Neural cell (in vitro differentiated cells): Measurements from ENCODE around the gene FGF10. TPM values are rescaled to one million over a fixed set of nuclear protein-coding genes. Genes with fewer than 3 reads are reported as not detected.

Source experiments
- H2AFZ ChIP-seq: fragments of 200-600, 300-800 bp; sonication (generic), shearing (Covaris generic); 2 replicates; pipeline ENCODE4 v1.6.0; 2014; ENCODE audit warnings: low read depth, mild to moderate bottlenecking, antibody characterized with exemption, low read length, moderate library complexity
- H3F3A ChIP-seq: fragments of 200-600 bp; shearing (Covaris generic); 2 replicates; pipeline ENCODE4 v1.6.1; 2016; ENCODE audit warnings: mild to moderate bottlenecking, moderate library complexity, mixed read lengths, antibody characterized with exemption, low read length; ENCODE audit not compliant: insufficient read depth, poor library complexity, severe bottlenecking
- H3K27ac ChIP-seq: fragments of 200-600, 300-800 bp; sonication (generic), shearing (Covaris generic); 2 replicates; pipeline ENCODE4 v1.5.1; 2014; ENCODE audit warnings: mild to moderate bottlenecking, low read length, moderate library complexity
- H3K27me3 ChIP-seq: fragments of 300-800, 200-600 bp; sonication (generic), shearing (Covaris generic); 2 replicates; pipeline ENCODE4 v1.6.0; 2014; ENCODE audit warnings: mild to moderate bottlenecking, low read depth, low read length, moderate library complexity; ENCODE audit not compliant: insufficient read depth
- H3K36me3 ChIP-seq: fragments of 300-800, 200-600 bp; sonication (generic), shearing (Covaris generic); 2 replicates; pipeline ENCODE4 v1.5.1; 2014; ENCODE audit warnings: mild to moderate bottlenecking, antibody characterized with exemption, low read length, moderate library complexity; ENCODE audit not compliant: insufficient read depth
- H3K4me2 ChIP-seq: fragments of 300-800, 200-600 bp; sonication (generic), shearing (Covaris generic); 2 replicates; pipeline ENCODE4 v1.6.0; 2014; ENCODE audit warnings: mild to moderate bottlenecking, low read length
- H3K4me3 ChIP-seq: fragments of 300-800, 200-600 bp; sonication (generic), shearing (Covaris generic); 2 replicates; pipeline ENCODE4 v1.5.1; 2014; ENCODE audit warnings: mild to moderate bottlenecking, low read length, moderate library complexity
- H3K79me2 ChIP-seq: fragments of 200-600 bp; shearing (Covaris generic); replicated peaks from 2 replicates; pipeline ENCODE4 v1.6.0; 2014; ENCODE audit warnings: mild to moderate bottlenecking, low read length, moderate library complexity; ENCODE audit not compliant: insufficient read depth
- H3K9ac ChIP-seq: fragments of 300-800, 200-600 bp; sonication (generic), shearing (Covaris generic); 2 replicates; pipeline ENCODE4 v1.6.1; 2016; ENCODE audit warnings: mild to moderate bottlenecking, low read length, mixed read lengths
- H3K9me2 ChIP-seq: fragments of 200-600 bp; shearing (Covaris generic); 2 replicates; pipeline ENCODE4 v1.6.1; 2016; ENCODE audit warnings: mild to moderate bottlenecking, low read length, mixed read lengths; ENCODE audit not compliant: insufficient read depth
- H3K9me3 ChIP-seq: fragments of 200-600, 300-800 bp; sonication (generic), shearing (Covaris generic); 2 replicates; pipeline ENCODE4 v1.6.1; 2016; ENCODE audit warnings: mild to moderate bottlenecking, mixed run types, low read length, moderate library complexity, mixed read lengths
- H4K20me1 ChIP-seq: fragments of 200-600 bp; shearing (Covaris generic); 2 replicates; pipeline ENCODE4 v1.6.1; 2016; ENCODE audit warnings: mild to moderate bottlenecking, mixed run types; ENCODE audit not compliant: insufficient read depth
- EP300 ChIP-seq: fragments of 450-650 bp; conservative IDR thresholded peaks from 2 replicates; pipeline ENCODE4 v1.6.1; 2014; ENCODE audit warnings: antibody characterized with exemption, mild to moderate bottlenecking, moderate library complexity; ENCODE audit not compliant: poor library complexity, severe bottlenecking
- EZH2 ChIP-seq: fragments of 200-600, 300-800 bp; shearing (Covaris generic), sonication (generic); IDR thresholded peaks from 2 replicates; pipeline ENCODE4 v1.6.1; 2014; ENCODE audit warnings: antibody characterized with exemption, low read length, borderline replicate concordance, mild to moderate bottlenecking; ENCODE audit not compliant: insufficient read depth, poor library complexity, severe bottlenecking
- MXI1 ChIP-seq: fragments of 450-650 bp; conservative IDR thresholded peaks from 2 replicates; pipeline ENCODE4 v1.6.1; 2014; ENCODE audit warnings: antibody characterized with exemption, mild to moderate bottlenecking; ENCODE audit not compliant: poor library complexity, severe bottlenecking
- POLR2AphosphoS5 ChIP-seq: IDR thresholded peaks from 2 replicates; pipeline ENCODE4 v1.6.1; 2012
- RAD21 ChIP-seq: fragments of 450-650 bp; conservative IDR thresholded peaks from 2 replicates; pipeline ENCODE4 v1.6.1; 2014; ENCODE audit warnings: antibody characterized with exemption, mild to moderate bottlenecking, moderate library complexity
- SMC3 ChIP-seq: fragments of 450-650 bp; conservative IDR thresholded peaks from 2 replicates; pipeline ENCODE4 v1.6.1; 2014; ENCODE audit warnings: antibody characterized with exemption, mild to moderate bottlenecking, moderate library complexity; ENCODE audit not compliant: poor library complexity
- TAF1 ChIP-seq: IDR thresholded peaks from 2 replicates; pipeline ENCODE4 v1.6.1; 2012; ENCODE audit warnings: low read depth
- polyA plus RNA-seq: library from polyadenylated mRNA; depleted of rRNA; stranded (reverse); fragments of >200 nt; gene quantifications from 2 replicates; pipeline ENCODE4 v1.2.3, GENCODE V29; 2014
- TF ChIP-seq, protein P1 (sequence below): IDR thresholded peaks from 2 replicates; pipeline ENCODE4 v1.6.1; 2012; ENCODE audit warnings: borderline replicate concordance
- TF ChIP-seq, protein P2 (sequence below): fragments of 450-650 bp; IDR thresholded peaks from 2 replicates; pipeline ENCODE4 v1.5.1; 2014; ENCODE audit warnings: antibody characterized with exemption, mild to moderate bottlenecking, moderate library complexity; ENCODE audit not compliant: poor library complexity, severe bottlenecking

FGF10 gene
- polyA plus RNA-seq, 1 donor from 2014 or later, result not detected

DNA sequence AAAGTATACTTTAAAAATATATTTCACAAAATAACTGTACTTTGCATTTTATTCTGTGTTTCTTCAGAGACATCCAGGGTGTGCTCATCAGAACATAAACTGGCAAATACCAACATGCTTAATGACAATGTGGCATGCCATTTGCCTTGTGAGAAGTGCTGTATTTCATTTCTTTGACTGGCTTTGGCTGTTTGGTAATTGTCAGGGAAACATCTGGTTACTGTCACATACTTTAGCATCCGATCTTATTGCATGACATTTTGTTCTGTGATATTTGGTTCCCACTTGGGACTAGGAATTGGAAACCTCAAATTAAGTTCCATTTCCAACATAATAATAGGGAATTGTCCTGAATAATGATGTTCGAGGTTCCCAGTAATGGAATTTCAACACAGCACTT, 96.5 kb downstream of the FGF10 start:
- no peaks in the 10 kb centered on the region for H3K27me3 ChIP-seq
- no peak overlapping the region for H2AFZ ChIP-seq
- TF ChIP-seq TAF1, result no peak
- TF ChIP-seq, protein P1, sequence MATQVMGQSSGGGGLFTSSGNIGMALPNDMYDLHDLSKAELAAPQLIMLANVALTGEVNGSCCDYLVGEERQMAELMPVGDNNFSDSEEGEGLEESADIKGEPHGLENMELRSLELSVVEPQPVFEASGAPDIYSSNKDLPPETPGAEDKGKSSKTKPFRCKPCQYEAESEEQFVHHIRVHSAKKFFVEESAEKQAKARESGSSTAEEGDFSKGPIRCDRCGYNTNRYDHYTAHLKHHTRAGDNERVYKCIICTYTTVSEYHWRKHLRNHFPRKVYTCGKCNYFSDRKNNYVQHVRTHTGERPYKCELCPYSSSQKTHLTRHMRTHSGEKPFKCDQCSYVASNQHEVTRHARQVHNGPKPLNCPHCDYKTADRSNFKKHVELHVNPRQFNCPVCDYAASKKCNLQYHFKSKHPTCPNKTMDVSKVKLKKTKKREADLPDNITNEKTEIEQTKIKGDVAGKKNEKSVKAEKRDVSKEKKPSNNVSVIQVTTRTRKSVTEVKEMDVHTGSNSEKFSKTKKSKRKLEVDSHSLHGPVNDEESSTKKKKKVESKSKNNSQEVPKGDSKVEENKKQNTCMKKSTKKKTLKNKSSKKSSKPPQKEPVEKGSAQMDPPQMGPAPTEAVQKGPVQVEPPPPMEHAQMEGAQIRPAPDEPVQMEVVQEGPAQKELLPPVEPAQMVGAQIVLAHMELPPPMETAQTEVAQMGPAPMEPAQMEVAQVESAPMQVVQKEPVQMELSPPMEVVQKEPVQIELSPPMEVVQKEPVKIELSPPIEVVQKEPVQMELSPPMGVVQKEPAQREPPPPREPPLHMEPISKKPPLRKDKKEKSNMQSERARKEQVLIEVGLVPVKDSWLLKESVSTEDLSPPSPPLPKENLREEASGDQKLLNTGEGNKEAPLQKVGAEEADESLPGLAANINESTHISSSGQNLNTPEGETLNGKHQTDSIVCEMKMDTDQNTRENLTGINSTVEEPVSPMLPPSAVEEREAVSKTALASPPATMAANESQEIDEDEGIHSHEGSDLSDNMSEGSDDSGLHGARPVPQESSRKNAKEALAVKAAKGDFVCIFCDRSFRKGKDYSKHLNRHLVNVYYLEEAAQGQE, result no peak
- TF ChIP-seq MXI1, result no peak
- no peak for TF ChIP-seq POLR2AphosphoS5
- no peak for TF ChIP-seq SMC3
- TF ChIP-seq RAD21, result no peak
- TF ChIP-seq, protein P2, sequence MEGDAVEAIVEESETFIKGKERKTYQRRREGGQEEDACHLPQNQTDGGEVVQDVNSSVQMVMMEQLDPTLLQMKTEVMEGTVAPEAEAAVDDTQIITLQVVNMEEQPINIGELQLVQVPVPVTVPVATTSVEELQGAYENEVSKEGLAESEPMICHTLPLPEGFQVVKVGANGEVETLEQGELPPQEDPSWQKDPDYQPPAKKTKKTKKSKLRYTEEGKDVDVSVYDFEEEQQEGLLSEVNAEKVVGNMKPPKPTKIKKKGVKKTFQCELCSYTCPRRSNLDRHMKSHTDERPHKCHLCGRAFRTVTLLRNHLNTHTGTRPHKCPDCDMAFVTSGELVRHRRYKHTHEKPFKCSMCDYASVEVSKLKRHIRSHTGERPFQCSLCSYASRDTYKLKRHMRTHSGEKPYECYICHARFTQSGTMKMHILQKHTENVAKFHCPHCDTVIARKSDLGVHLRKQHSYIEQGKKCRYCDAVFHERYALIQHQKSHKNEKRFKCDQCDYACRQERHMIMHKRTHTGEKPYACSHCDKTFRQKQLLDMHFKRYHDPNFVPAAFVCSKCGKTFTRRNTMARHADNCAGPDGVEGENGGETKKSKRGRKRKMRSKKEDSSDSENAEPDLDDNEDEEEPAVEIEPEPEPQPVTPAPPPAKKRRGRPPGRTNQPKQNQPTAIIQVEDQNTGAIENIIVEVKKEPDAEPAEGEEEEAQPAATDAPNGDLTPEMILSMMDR, result no peak

DNA sequence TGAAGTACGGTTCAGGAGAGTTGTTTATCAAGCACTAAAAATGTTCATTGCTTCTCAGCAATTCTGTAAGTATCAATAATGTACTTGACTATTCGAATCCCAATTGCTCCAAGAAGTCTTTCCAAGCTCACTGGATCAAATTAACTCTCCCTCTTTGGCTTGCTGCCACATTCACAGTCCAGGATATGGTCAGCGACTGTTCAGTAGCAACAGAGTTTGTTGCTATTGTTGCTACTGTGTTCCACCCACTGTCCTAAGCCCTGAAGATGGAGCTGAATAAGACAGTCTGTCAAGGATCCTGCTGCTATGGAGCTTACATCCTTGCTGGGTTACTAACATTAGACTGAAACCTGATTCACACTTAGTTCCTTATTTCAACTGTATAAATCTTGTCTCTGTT, 110.8 kb downstream of the FGF10 start:
- Histone ChIP-seq H3K79me2 (no peaks in the 10 kb centered on the region), H3K27me3 (no peaks in the 10 kb centered on the region), H3K9me2 (no peaks in the 10 kb centered on the region), H3K9ac (no peak overlapping the region), H3K4me3 (no peak overlapping the region), H3K36me3 (no peaks in the 10 kb centered on the region), H3K4me2 (no peak overlapping the region), H3F3A (no peaks in the 10 kb centered on the region), H2AFZ (no peak overlapping the region), H4K20me1 (no peaks in the 10 kb centered on the region), H3K27ac (no peak overlapping the region), H3K9me3 (no peaks in the 10 kb centered on the region)
- TF ChIP-seq TAF1 (no peak), MXI1 (no peak), RAD21 (no peak), EZH2 (no peak), EP300 (no peak), POLR2AphosphoS5 (no peak), SMC3 (no peak)
- TF ChIP-seq, protein P1, result no peak
- TF ChIP-seq, protein P2, result no peak

More for the DNA sequence above, 96.5 kb downstream of the FGF10 start:
- Histone ChIP-seq H3K79me2 (no peaks in the 10 kb centered on the region), H4K20me1 (no peaks in the 10 kb centered on the region), H3K4me3 (no peak overlapping the region), H3K27ac (no peak overlapping the region), H3K36me3 (no peaks in the 10 kb centered on the region), H3K9me3 (no peaks in the 10 kb centered on the region), H3K9me2 (no peaks in the 10 kb centered on the region), H3K9ac (no peak overlapping the region), H3F3A (no peaks in the 10 kb centered on the region), H3K4me2 (no peak overlapping the region)
